ENCODE measurements around the gene RBM6. TPM values are rescaled to one million over a fixed set of nuclear protein-coding genes. Genes with fewer than 3 reads are reported as not detected.
A peak's percentile ranks its signal among the peaks of the same experiment; 100 is the strongest.

The RBM6 gene
- total RNA-seq, 1 donor from 2014 or later = 148 TPM

DNA sequence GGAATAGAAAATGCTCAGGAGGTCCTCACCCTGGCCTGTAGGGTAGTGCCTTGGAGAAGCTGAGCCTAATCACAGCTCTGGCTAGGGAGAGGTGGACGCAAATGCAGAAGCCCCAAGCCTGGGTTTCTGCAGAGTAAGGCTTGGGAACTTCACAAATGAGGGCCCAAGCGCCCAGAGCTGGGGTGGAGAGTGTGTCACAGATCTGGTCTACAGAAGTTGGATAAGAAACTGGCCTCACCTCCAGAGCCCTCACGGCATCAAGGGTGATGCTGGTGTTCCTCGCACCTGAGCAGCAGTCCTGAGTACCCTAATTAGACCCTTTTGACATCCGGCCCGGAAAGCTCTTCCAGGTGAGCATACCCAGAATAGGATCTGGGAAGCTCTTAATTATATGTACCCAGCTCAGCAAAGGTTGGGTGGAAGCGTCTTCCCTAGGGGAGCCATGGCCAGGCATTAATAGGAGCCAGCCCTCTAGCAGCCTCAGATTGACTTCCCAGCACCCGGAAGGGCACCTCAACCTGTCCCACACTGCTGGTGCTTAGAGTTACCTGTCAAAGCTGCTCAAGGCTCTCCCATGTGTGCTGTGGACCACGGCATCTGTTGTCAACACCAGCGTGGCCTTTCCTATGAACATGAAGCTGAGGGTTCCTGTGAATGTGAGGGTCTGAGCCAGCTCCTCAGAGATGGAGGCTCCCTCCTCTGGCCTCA is 180.6 kb downstream of the RBM6 start:
- ATAC-seq = peak; percentile 2
- intact Hi-C loops (cut with DNase I) = loop anchor here (2.0 kb wide), 1 partner anchor 68 kb away; no protein-coding TSS in a partner anchor
- no peak for DNase-seq (ENCODE audit: low spot score)

DNA sequence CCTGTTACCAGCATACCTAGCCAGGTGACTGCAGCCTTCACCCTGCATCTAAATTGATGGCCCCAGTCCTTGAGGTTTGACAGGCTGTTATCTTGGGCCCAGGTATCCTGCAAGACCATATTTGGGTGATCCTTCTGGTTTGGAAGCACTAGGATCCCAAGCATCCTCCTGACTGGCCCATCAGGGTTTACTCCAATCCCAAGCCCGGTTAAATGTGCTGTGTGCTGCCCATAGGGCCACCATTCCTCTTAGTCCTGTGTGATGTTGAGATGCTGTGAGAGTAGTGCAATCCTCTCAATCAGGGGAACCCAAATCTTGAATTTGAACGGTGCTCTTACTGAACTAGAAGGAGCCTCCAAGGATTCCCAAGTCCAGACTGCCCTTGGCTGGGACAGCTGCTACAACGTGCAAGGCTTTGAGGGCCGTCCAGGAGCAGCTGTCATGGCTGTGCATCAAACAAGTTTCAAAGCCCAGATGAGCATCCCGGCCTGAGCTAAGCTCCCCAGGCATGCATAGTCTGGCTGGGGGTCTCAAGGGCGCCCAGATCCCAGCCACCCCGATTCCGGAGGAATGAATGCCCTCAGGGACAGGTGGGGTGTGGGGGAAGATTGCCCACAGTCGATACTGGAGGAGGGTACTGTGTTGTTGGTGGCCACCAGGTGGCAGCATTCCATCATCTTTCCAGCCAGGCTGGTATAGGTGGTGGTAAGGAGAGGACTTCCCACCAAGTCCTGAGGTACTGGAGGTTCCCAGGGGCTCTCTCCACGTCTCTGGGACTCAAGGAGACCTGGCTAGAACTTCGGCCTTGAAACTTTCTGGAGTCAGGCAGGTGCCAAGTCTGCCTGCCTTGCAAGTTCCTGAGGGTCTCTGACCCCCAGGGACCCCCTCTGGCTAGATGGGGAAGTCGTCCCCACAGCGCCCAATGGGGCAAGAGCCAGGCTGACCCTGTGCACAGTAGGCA is 181.4 kb downstream of the RBM6 start:
- DNase-seq (ENCODE audit: low spot score) = peak; percentile 90
- intact Hi-C loops (cut with DNase I) = loop anchor here (2.0 kb wide), 1 partner anchor 67 kb away; no protein-coding TSS in a partner anchor
- ATAC-seq = peak; percentile 88

DNA sequence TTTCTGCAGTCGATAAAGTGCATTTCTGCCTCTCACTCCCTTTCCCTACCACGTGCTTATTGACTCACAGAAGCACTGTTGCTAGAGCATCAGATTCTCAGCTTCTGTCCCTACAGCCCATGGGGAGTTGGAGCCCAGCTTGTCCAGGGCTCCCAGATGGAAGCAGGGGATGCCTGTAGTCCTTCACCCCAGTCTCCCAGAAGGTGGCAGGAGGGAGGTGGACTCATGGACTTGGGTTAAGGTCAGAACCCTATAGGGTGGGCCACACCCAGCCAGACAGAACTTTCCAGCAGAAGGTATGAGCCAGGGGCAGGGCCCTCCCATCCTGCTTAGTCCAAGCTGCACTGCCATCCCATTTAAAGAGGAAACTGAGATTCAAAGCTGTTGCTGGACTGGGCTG is 182.1 kb downstream of the RBM6 start:
- DNase-seq (ENCODE audit: low spot score) (no peak), ATAC-seq (no peak)
- intact Hi-C loops (cut with DNase I) = no loop called here

DNA sequence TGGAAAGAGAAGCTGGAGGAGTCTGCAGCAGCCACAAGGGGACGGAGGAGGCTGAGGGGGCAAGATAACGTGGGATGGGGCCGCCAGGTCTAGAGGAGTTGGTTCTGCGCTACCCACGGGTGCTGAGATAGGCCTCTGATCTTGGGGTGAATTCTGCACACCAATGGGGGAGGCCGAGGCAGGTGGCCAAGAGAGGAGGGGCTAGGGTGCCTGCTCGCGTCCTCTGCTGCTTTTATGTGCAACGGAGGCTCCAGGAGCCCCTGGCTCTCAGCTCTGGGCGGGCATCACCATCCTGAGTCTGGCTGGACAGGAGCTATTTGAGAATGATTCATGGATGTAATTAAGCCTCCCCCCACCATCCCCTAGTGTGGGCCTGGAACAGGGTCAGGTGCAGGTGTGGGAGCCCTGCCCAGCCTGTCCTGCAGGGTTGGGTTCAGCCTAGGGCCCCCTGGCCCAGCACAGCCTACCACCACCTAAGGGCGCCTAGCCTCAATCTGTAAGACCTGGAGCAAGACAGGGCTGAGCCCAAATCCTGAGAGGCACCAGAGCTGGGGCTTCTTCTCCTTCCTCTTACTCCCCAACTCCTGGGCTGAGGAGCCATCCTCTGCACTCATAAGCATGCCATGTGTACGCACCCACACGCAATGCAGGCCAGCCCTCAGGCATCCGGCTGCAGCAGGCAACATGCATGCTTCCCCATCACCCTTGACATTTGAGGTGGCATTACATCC is 182.9 kb downstream of the RBM6 start:
- ATAC-seq = no peak
- no peak for DNase-seq (ENCODE audit: low spot score)
- intact Hi-C loops (cut with DNase I) = no loop called here

DNA sequence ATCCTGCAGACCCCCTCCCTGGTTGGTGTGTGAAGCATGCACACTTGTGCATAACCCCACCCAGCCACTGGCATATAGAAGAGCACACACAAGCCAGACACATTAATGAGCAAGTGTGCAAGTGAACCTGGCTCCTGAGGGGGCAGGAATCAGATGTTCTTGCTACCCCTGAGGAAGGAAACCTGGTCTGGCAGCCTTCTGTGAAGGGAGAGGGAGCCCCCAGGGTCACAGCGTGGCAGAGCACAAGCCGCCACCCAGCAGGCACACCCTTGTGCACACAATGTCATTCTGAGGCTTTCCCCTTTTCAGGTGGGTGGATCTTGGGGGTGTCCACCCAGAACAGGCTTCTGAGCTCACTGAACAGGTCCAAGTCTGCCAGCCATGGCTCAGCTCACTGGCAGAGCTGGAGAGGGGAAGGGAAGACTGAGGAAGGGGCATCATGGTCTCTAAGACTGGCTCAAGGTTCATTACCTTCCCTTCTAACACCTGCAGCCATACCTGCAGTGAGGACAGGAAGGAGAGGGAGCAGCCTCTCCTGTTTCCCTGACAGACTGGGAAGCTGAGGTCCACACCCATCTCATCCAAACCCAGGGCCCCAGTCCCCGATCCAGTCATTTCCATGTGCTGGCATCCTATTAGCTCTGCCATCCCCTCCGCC is 183.6 kb downstream of the RBM6 start:
- no peak for ATAC-seq
- DNase-seq (ENCODE audit: low spot score) = no peak
- intact Hi-C loops (cut with DNase I) = no loop called here

DNA sequence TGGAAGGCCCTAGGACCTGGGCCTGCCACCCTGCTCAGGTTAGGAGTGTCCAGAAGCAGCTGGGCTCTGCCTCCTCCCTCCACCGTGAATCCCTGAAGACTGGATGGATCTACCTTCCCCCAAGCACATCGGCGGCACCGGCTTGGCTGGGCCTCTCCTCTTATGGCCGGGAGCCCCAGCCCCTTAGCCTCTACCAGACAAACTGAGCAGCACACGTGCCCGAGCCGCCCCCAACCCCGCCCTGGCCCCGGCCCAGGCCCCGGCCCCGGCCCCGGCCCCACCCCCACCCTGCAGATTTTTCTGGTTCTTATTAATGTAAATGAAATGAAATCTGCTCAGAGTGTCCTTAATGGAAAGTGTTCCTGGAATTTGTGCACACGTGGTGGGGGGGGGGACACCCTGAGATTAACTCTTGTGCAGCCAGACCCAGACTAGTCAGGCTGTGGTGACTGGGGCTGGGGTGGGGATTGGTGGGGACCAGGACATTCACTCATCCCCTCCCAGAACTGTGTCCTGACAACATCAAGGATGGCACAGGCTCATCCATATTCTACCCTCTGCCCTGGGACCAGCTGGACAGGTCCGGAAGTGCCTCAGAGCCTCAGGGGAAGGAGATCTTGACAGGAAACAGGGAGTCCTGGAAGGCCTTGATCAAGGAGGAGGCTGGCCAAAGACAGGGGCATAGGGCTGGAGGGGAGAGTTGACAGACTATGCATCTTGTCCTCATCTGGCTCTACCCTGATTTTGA is 184.3 kb downstream of the RBM6 start:
- DNase-seq (ENCODE audit: low spot score) (no peak), ATAC-seq (no peak)
- intact Hi-C loops (cut with DNase I) = no loop called here

DNA sequence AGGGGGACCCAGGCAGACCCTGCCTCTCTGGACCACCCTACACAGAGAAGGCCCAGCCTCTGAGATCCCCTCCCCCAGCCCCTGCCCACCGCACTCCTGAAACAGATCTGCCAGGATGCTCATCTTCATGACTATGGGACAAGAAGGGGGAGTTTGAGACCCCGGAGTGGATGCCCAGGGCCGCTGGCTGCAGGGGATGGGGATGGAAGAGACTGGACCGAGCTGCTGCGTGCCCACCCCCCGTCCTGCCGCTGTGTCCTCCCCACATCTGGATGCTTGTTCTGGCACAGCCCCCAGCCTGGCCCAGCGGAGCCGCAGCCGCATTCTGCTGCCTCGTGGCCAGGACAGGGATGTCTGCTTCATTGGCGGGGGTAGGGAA is 184.8 kb downstream of the RBM6 start:
- intact Hi-C loops (cut with DNase I) = no loop called here
- ATAC-seq (no peak), DNase-seq (ENCODE audit: low spot score) (no peak)

DNA sequence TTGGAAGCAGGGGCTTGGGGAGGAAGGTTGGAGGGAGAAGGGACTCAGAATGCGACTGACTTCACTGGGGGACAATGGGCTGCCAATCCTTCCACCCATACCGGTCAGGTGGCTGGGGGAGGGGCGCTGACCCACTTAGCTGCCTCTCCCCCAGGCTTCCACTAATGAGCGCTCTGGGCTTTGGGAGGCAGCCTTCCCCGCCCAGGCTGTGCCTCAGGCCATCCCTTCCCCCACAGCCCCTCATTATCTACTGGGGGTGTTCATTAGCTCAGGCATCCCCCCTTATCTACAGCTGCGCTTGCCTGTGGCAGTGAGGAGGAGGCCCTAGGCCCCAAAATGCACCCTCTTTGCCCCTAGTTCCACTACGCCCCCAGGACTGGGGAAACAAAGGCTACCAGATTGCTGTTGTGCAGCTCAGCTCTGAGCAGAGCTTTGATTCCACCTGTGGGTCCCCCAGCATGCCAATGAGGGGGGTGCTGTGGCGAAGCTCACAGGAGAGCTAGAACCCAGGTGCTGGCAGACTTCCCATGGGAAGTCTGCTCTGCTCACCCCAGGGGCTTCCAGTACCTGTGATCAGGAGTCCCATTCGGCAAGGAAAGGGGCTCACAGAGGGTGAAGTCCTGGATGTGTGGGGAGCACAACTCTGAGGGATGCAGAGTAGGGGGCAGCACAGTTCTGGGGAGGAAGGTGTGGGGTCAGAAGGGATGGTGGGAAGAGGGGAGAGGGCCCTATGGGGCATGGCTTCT is 185.8 kb downstream of the RBM6 start:
- ATAC-seq (no peak), DNase-seq (ENCODE audit: low spot score) (no peak)
- intact Hi-C loops (cut with DNase I) = no loop called here

DNA sequence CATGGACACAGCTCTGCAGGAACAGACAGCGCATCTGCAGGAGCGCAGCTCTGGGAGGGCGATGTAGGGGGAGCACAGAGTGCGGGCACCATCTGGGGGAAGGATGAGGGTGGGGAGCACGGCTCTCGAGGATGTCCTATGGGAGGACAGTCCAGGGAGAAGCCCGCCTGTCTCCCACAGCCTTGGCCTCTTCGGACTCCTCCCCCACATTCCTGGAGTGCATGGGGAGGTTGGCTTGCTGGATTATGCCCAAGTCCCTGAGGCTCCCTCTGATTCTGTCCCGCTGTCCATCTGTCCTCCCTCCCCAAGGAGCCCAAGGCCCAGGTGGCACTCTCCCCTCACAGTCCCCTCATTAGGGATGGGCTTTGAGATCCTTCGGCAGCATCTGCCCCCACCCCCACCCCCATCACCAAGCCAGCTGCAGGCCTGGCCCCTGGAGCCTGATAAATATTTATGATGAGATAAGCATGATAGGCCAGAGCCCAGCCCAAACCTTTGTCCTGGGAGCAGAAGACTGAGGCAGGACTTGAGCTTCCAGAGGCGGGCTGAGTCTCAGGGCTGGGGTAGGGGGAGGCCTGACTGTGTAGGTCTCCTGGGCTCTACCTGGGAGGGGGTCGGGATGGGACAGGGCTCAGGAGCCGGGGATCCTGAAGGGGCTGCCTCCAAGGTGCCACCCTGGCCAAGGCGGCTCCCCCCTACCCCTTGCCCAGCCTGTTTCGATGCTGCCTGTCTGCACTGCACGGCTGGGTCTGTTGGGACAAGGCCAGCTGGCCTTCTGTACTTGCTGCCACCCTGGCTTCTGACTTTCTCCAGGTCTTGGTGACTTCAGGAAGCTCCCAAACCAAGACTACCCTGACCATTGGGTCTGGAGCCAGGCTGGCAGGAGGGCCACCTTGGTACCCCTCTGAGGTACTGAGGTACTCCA is 186.6 kb downstream of the RBM6 start:
- no peak for DNase-seq (ENCODE audit: low spot score)
- intact Hi-C loops (cut with DNase I) = no loop called here
- no peak for ATAC-seq

Other genes with a start within 250 kb of the RBM6 start
- not detected for gene AMIGO3, start 220.5 kb upstream of the RBM6 start, total RNA-seq
- gene GMPPB, start 216.2 kb upstream of the RBM6 start, total RNA-seq = 22.0 TPM
- 47.6 TPM for gene IP6K1, start 153.6 kb upstream of the RBM6 start, total RNA-seq
- gene CDHR4, start 140.3 kb upstream of the RBM6 start, total RNA-seq = 1.6 TPM
- gene INKA1, start 136.9 kb upstream of the RBM6 start, total RNA-seq = 7.3 TPM
- 73.9 TPM for gene UBA7, start 126.2 kb upstream of the RBM6 start, total RNA-seq
- gene TRAIP, start 83.6 kb upstream of the RBM6 start, total RNA-seq = 4.2 TPM
- gene CAMKV, start 70.2 kb upstream of the RBM6 start, total RNA-seq = not detected
- 2.7 TPM for gene MST1R, start 36.3 kb upstream of the RBM6 start, total RNA-seq
- 9.2 TPM for gene MON1A, start 10.3 kb upstream of the RBM6 start, total RNA-seq
- gene RBM5, start 148.8 kb downstream of the RBM6 start, total RNA-seq = 231 TPM
- 29.3 TPM for gene SEMA3F, start 215.2 kb downstream of the RBM6 start, total RNA-seq